Measurements from ENCODE around the gene VENTX. TPM values are rescaled to one million over a fixed set of nuclear protein-coding genes. Genes with fewer than 3 reads are reported as not detected.

The VENTX gene
- total and polyA plus RNA-seq, 2 donors (not counting 3 experiments of a cell fraction or from before 2014, with no cell fraction given) = not detected

DNA sequence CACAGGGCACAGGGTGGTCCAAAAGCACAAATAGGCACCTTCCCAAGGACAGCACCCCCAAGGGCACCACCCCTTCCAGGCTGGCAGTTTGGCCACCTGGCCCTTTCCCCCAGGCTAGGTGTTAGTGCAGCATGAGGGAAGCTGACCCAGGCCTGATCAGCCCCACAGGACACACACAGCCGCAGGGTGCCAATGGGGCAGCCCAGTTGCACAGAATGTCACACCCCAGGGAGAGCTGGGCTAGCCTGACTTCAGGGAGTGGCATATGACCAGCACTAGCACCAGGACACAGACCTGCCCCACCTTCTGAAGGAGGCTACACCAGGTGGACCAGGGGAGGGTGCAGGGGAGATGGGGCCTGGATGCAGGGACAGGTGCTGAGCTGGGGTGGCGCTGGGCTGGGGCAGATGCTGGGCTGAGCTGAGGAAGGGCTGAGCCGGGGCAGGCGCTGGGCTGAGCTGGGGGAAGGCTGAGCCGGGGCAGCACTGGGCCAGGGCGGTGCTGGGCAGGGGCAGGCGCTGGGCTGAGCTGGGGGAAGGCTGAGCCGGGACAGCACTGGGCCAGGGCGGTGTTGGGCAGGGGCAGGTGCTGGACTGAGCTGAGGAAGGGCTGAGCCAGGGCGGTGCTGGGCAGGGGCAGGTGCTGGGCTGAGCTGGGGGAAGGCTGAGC lies 42.9 kb downstream of the VENTX start:
- peaks cover 5 to 10% of the 10 kb centered on the region in 2 experiments for H3K27me3 ChIP-seq (ENCODE audit: control insufficient read depth in 2 of 2, insufficient read depth in 2 of 2, low read length in 2 of 2)
- H3K9me1 ChIP-seq (replicated peaks; ENCODE audit: control insufficient read depth, extremely low read depth, insufficient read depth, low read length) = no peaks in the 10 kb centered on the region
- no peaks in the 10 kb centered on the region for H3K79me2 ChIP-seq (ENCODE audit: control insufficient read depth, insufficient read depth, low read length)
- ChIA-PET CTCF (no interaction called here), POLR2A (no interaction called here)
- H3K9ac ChIP-seq (replicated peaks; ENCODE audit: extremely low read depth, insufficient read depth, low read length) = no peak overlapping the region
- BruUV-seq (replicated peaks) = no TSS peak
- H3K9me3 ChIP-seq (replicated peaks; ENCODE audit: control insufficient read depth, insufficient read depth, low read length) = no peaks in the 10 kb centered on the region
- no peak overlapping the region for H3K4me3 ChIP-seq (replicated peaks in 1 of 3; ENCODE audit: insufficient read depth in 1 of 3, low read depth in 1 of 3, low read length in 3 of 3)
- intact Hi-C loops (cut with micrococcal nuclease) = no loop called here
- H3K4me1 ChIP-seq (ENCODE audit: control insufficient read depth, extremely low read depth, insufficient read depth, low read length) = no peaks in the 10 kb centered on the region
- FAIRE-seq (no peak), DNase-seq (ENCODE audit: low read depth, low spot score) (no peak)
- no peaks in the 10 kb centered on the region for H4K20me1 ChIP-seq (replicated peaks; ENCODE audit: control insufficient read depth, extremely low read depth, insufficient read depth, low read length)
- H3K4me2 ChIP-seq (ENCODE audit: insufficient read depth, low read length) = no peak overlapping the region
- H3K36me3 ChIP-seq (ENCODE audit: control insufficient read depth in 2 of 2, extremely low read depth in 1 of 2, insufficient read depth in 2 of 2, low read length in 2 of 2) = peaks cover 4 to 37% of the 10 kb centered on the region in 2 experiments
- dilution Hi-C loops (cut with MboI; ENCODE audit: extremely low pct_ligation_motif_present, low sequenced_read_pairs) = no loop called here
- no peak overlapping the region for H2AFZ ChIP-seq (ENCODE audit: low read depth, low read length)
- H3K27ac ChIP-seq (ENCODE audit: insufficient read depth, low read depth, low read length) = no peak overlapping the region
- TF ChIP-seq CTCF (IDR thresholded peaks at IDR 0.05; ENCODE audit: extremely low read depth in 1 of 2, insufficient read depth in 1 of 2, low read depth in 1 of 2, low read length in 2 of 2) = no peak

DNA sequence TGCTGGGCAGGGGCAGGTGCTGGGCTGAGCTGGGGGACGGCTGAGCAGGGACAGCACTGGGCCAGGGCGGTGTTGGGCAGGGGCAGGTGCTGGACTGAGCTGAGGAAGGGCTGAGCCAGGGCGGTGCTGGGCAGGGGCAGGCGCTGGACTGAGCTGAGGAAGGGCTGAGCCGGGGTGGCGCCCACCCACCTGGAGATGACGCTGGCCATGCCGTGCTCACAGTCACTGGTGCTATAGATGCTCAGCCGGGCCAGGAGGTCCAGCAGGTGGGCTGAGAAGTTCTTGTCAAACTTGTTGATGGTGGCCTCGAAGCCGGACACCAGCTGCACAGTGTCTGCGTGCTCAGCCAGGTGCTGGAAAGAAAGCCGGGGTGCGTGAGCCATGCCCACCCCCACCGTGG lies 43.4 kb downstream of the VENTX start:
- peaks cover 4 to 37% of the 10 kb centered on the region in 2 experiments for H3K36me3 ChIP-seq (ENCODE audit: control insufficient read depth in 2 of 2, extremely low read depth in 1 of 2, insufficient read depth in 2 of 2, low read length in 2 of 2)
- no peaks in the 10 kb centered on the region for H3K4me1 ChIP-seq (ENCODE audit: control insufficient read depth, extremely low read depth, insufficient read depth, low read length)
- intact Hi-C loops (cut with micrococcal nuclease) (no loop called here), dilution Hi-C loops (cut with MboI; ENCODE audit: extremely low pct_ligation_motif_present, low sequenced_read_pairs) (no loop called here)
- no peak overlapping the region for H3K4me2 ChIP-seq (ENCODE audit: insufficient read depth, low read length)
- H3K9me3 ChIP-seq (replicated peaks; ENCODE audit: control insufficient read depth, insufficient read depth, low read length) = no peaks in the 10 kb centered on the region
- DNase-seq (ENCODE audit: low read depth, low spot score) = no peak
- BruUV-seq (replicated peaks) = no TSS peak
- H3K9ac ChIP-seq (replicated peaks; ENCODE audit: extremely low read depth, insufficient read depth, low read length) = no peak overlapping the region
- CTCF ChIA-PET = interaction anchor here (1.0 kb wide), 1 partner anchor 13 kb away, joined by 4 read pairs; no protein-coding TSS in a partner anchor
- H3K79me2 ChIP-seq (ENCODE audit: control insufficient read depth, insufficient read depth, low read length) = no peaks in the 10 kb centered on the region
- H3K9me1 ChIP-seq (replicated peaks; ENCODE audit: control insufficient read depth, extremely low read depth, insufficient read depth, low read length) = no peaks in the 10 kb centered on the region
- POLR2A ChIA-PET = no interaction called here
- no peak for FAIRE-seq
- peaks cover 4 to 6% of the 10 kb centered on the region in 2 experiments for H3K27me3 ChIP-seq (ENCODE audit: control insufficient read depth in 2 of 2, insufficient read depth in 2 of 2, low read length in 2 of 2)
- TF ChIP-seq FOS (IDR thresholded peaks at IDR 0.05; ENCODE audit: borderline replicate concordance, insufficient read depth, low read length) (no peak), EZH2 (IDR thresholded peaks at IDR 0.05; ENCODE audit: borderline replicate concordance, low read depth, low read length, severe bottlenecking) (no peak), MYC (IDR thresholded peaks at IDR 0.05; ENCODE audit: low read depth, low read length) (no peak), GATA2 (IDR thresholded peaks at IDR 0.05; ENCODE audit: insufficient read depth, insufficient read length, low read depth, low read length) (no peak), CTCF (IDR thresholded peaks at IDR 0.05; ENCODE audit: extremely low read depth in 1 of 2, insufficient read depth in 1 of 2, low read depth in 1 of 2, low read length in 2 of 2) (no peak), JUN (IDR thresholded peaks at IDR 0.05; ENCODE audit: borderline replicate concordance, insufficient read depth, insufficient read length, low read depth) (no peak), MAX (IDR thresholded peaks at IDR 0.05; ENCODE audit: insufficient read depth, insufficient read length) (no peak), POLR2AphosphoS5 (IDR thresholded peaks at IDR 0.05; ENCODE audit: insufficient read depth, low read depth, low read length) (no peak), POLR2A (IDR thresholded peaks at IDR 0.05; ENCODE audit: low read depth, low read length) (no peak)
- no peaks in the 10 kb centered on the region for H4K20me1 ChIP-seq (replicated peaks; ENCODE audit: control insufficient read depth, extremely low read depth, insufficient read depth, low read length)
- H3K27ac ChIP-seq (ENCODE audit: insufficient read depth, low read depth, low read length) = no peak overlapping the region
- H2AFZ ChIP-seq (ENCODE audit: low read depth, low read length) = no peak overlapping the region
- no peak overlapping the region for H3K4me3 ChIP-seq (replicated peaks in 1 of 3; ENCODE audit: insufficient read depth in 1 of 3, low read depth in 1 of 3, low read length in 3 of 3)

Data from endothelial cell of umbilical vein (primary cell).